ENCODE data around the gene C10orf67.

The C10orf67 gene

GRCh38 chr10:23341004-23341403 is 3.6 kb downstream of the C10orf67 start:
- no peaks in the 10 kb centered on the region for H3K9me3 ChIP-seq (ENCODE audit: control insufficient read depth in 2 of 2, low read length in 2 of 2)
- H3K27me3 ChIP-seq (ENCODE audit: control insufficient read depth in 1 of 2, insufficient read depth in 2 of 2, low read length in 2 of 2): peaks cover 7 to 8% of the 10 kb centered on the region in 2 donors
- no peak overlapping the region for H3K4me3 ChIP-seq (ENCODE audit: low read length in 2 of 2)
- H3K27ac ChIP-seq (ENCODE audit: low read length): no peak overlapping the region
- H3K9ac ChIP-seq (ENCODE audit: low read length in 2 of 2): no peak overlapping the region
- H3K36me3 ChIP-seq (ENCODE audit: control insufficient read depth in 2 of 2, insufficient read depth in 2 of 2, low read length in 2 of 2): no peaks in the 10 kb centered on the region
- peaks cover 7% of the 10 kb centered on the region for H3K4me1 ChIP-seq (ENCODE audit: control insufficient read depth, insufficient read depth, low read length)

GRCh38 chr10:23340354-23340753 is 4.2 kb downstream of the C10orf67 start:
- Histone ChIP-seq H3K9ac (ENCODE audit: low read length in 2 of 2) (no peak overlapping the region), H3K4me1 (ENCODE audit: control insufficient read depth, insufficient read depth, low read length) (peaks cover 7% of the 10 kb centered on the region), H3K4me3 (ENCODE audit: low read length in 2 of 2) (no peak overlapping the region), H3K27ac (ENCODE audit: low read length) (no peak overlapping the region), H3K27me3 (ENCODE audit: control insufficient read depth in 1 of 2, insufficient read depth in 2 of 2, low read length in 2 of 2) (peaks cover 7 to 8% of the 10 kb centered on the region in 2 donors), H3K9me3 (ENCODE audit: control insufficient read depth in 2 of 2, low read length in 2 of 2) (no peaks in the 10 kb centered on the region), H3K36me3 (ENCODE audit: control insufficient read depth in 2 of 2, insufficient read depth in 2 of 2, low read length in 2 of 2) (no peaks in the 10 kb centered on the region)

GRCh38 chr10:23338886-23339285 is 5.7 kb downstream of the C10orf67 start:
- Histone ChIP-seq H3K9ac (ENCODE audit: low read length in 2 of 2) (no peak overlapping the region), H3K4me1 (ENCODE audit: control insufficient read depth, insufficient read depth, low read length) (no peaks in the 10 kb centered on the region), H3K27ac (ENCODE audit: low read length) (no peak overlapping the region), H3K9me3 (ENCODE audit: control insufficient read depth in 2 of 2, low read length in 2 of 2) (no peaks in the 10 kb centered on the region), H3K4me3 (ENCODE audit: low read length in 2 of 2) (no peak overlapping the region), H3K36me3 (ENCODE audit: control insufficient read depth in 2 of 2, insufficient read depth in 2 of 2, low read length in 2 of 2) (no peaks in the 10 kb centered on the region), H3K27me3 (ENCODE audit: control insufficient read depth in 1 of 2, insufficient read depth in 2 of 2, low read length in 2 of 2) (peaks cover 0 to 3% of the 10 kb centered on the region in 2 donors)

GRCh38 chr10:23338155-23338828 is 6.3 kb downstream of the C10orf67 start:
- Histone ChIP-seq H3K4me3 (ENCODE audit: low read length in 2 of 2) (no peak overlapping the region), H3K27me3 (ENCODE audit: control insufficient read depth in 1 of 2, insufficient read depth in 2 of 2, low read length in 2 of 2) (peaks cover 0 to 2% of the 10 kb centered on the region in 2 donors), H3K9me3 (ENCODE audit: control insufficient read depth in 2 of 2, low read length in 2 of 2) (no peaks in the 10 kb centered on the region), H3K36me3 (ENCODE audit: control insufficient read depth in 2 of 2, insufficient read depth in 2 of 2, low read length in 2 of 2) (no peaks in the 10 kb centered on the region), H3K9ac (ENCODE audit: low read length in 2 of 2) (no peak overlapping the region), H3K4me1 (ENCODE audit: control insufficient read depth, insufficient read depth, low read length) (no peaks in the 10 kb centered on the region), H3K27ac (ENCODE audit: low read length) (no peak overlapping the region)

- H3K9me3 ChIP-seq (ENCODE audit: control insufficient read depth in 2 of 2, low read length in 2 of 2): no peaks in the 10 kb centered on the region
- H3K4me1 ChIP-seq (ENCODE audit: control insufficient read depth, insufficient read depth, low read length): no peaks in the 10 kb centered on the region
- H3K27me3 ChIP-seq (ENCODE audit: control insufficient read depth in 1 of 2, insufficient read depth in 2 of 2, low read length in 2 of 2): peaks cover 0 to 2% of the 10 kb centered on the region in 2 donors
- no peak overlapping the region for H3K27ac ChIP-seq (ENCODE audit: low read length)
- no peak overlapping the region for H3K4me3 ChIP-seq (ENCODE audit: low read length in 2 of 2)
- H3K9ac ChIP-seq (ENCODE audit: low read length in 2 of 2): no peak overlapping the region
- no peaks in the 10 kb centered on the region for H3K36me3 ChIP-seq (ENCODE audit: control insufficient read depth in 2 of 2, insufficient read depth in 2 of 2, low read length in 2 of 2)
Measured at GRCh38 chr10:23337616-23338015, 7.0 kb downstream of the C10orf67 start.

GRCh38 chr10:23331567-23332301 is 12.9 kb downstream of the C10orf67 start:
- H3K9me3 ChIP-seq (ENCODE audit: control insufficient read depth in 2 of 2, low read length in 2 of 2): peaks cover 0 to 2% of the 10 kb centered on the region in 2 donors
- H3K4me3 ChIP-seq (ENCODE audit: low read length in 2 of 2): no peak overlapping the region
- H3K27ac ChIP-seq (ENCODE audit: low read length): no peak overlapping the region
- H3K9ac ChIP-seq (ENCODE audit: low read length in 2 of 2): no peak overlapping the region
- no peaks in the 10 kb centered on the region for H3K4me1 ChIP-seq (ENCODE audit: control insufficient read depth, insufficient read depth, low read length)
- no peaks in the 10 kb centered on the region for H3K36me3 ChIP-seq (ENCODE audit: control insufficient read depth in 2 of 2, insufficient read depth in 2 of 2, low read length in 2 of 2)
- H3K27me3 ChIP-seq (ENCODE audit: control insufficient read depth in 1 of 2, insufficient read depth in 2 of 2, low read length in 2 of 2): no peaks in the 10 kb centered on the region

- Histone ChIP-seq H3K4me3 (ENCODE audit: low read length in 2 of 2) (no peak overlapping the region), H3K9ac (ENCODE audit: low read length in 2 of 2) (no peak overlapping the region), H3K27ac (ENCODE audit: low read length) (no peak overlapping the region), H3K4me1 (ENCODE audit: control insufficient read depth, insufficient read depth, low read length) (no peaks in the 10 kb centered on the region), H3K36me3 (ENCODE audit: control insufficient read depth in 2 of 2, insufficient read depth in 2 of 2, low read length in 2 of 2) (no peaks in the 10 kb centered on the region), H3K9me3 (ENCODE audit: control insufficient read depth in 2 of 2, low read length in 2 of 2) (peaks cover 0 to 2% of the 10 kb centered on the region in 2 donors), H3K27me3 (ENCODE audit: control insufficient read depth in 1 of 2, insufficient read depth in 2 of 2, low read length in 2 of 2) (no peaks in the 10 kb centered on the region)
Measured at GRCh38 chr10:23330948-23331347, 13.6 kb downstream of the C10orf67 start.

- Histone ChIP-seq H3K36me3 (ENCODE audit: control insufficient read depth in 2 of 2, insufficient read depth in 2 of 2, low read length in 2 of 2) (no peaks in the 10 kb centered on the region), H3K27ac (ENCODE audit: low read length) (no peak overlapping the region), H3K4me3 (ENCODE audit: low read length in 2 of 2) (no peak overlapping the region), H3K27me3 (ENCODE audit: control insufficient read depth in 1 of 2, insufficient read depth in 2 of 2, low read length in 2 of 2) (peaks cover 0 to 3% of the 10 kb centered on the region in 2 donors), H3K9me3 (ENCODE audit: control insufficient read depth in 2 of 2, low read length in 2 of 2) (peaks cover 0 to 2% of the 10 kb centered on the region in 2 donors), H3K4me1 (ENCODE audit: control insufficient read depth, insufficient read depth, low read length) (no peaks in the 10 kb centered on the region), H3K9ac (ENCODE audit: low read length in 2 of 2) (no peak overlapping the region)
Measured at GRCh38 chr10:23326544-23327307, 17.9 kb downstream of the C10orf67 start.

GRCh38 chr10:23325132-23325531 is 19.5 kb downstream of the C10orf67 start:
- Histone ChIP-seq H3K9ac (ENCODE audit: low read length in 2 of 2) (no peak overlapping the region), H3K4me3 (ENCODE audit: low read length in 2 of 2) (no peak overlapping the region), H3K4me1 (ENCODE audit: control insufficient read depth, insufficient read depth, low read length) (no peaks in the 10 kb centered on the region), H3K27ac (ENCODE audit: low read length) (no peak overlapping the region), H3K9me3 (ENCODE audit: control insufficient read depth in 2 of 2, low read length in 2 of 2) (peaks cover 0 to 2% of the 10 kb centered on the region in 2 donors), H3K36me3 (ENCODE audit: control insufficient read depth in 2 of 2, insufficient read depth in 2 of 2, low read length in 2 of 2) (no peaks in the 10 kb centered on the region), H3K27me3 (ENCODE audit: control insufficient read depth in 1 of 2, insufficient read depth in 2 of 2, low read length in 2 of 2) (peaks cover 0 to 3% of the 10 kb centered on the region in 2 donors)

- no peaks in the 10 kb centered on the region for H3K36me3 ChIP-seq (ENCODE audit: control insufficient read depth in 2 of 2, insufficient read depth in 2 of 2, low read length in 2 of 2)
- no peaks in the 10 kb centered on the region for H3K9me3 ChIP-seq (ENCODE audit: control insufficient read depth in 2 of 2, low read length in 2 of 2)
- H3K4me3 ChIP-seq (ENCODE audit: low read length in 2 of 2): no peak overlapping the region
- no peak overlapping the region for H3K27ac ChIP-seq (ENCODE audit: low read length)
- no peak overlapping the region for H3K9ac ChIP-seq (ENCODE audit: low read length in 2 of 2)
- H3K27me3 ChIP-seq (ENCODE audit: control insufficient read depth in 1 of 2, insufficient read depth in 2 of 2, low read length in 2 of 2): peaks cover 0 to 3% of the 10 kb centered on the region in 2 donors
- H3K4me1 ChIP-seq (ENCODE audit: control insufficient read depth, insufficient read depth, low read length): no peaks in the 10 kb centered on the region
Measured at GRCh38 chr10:23324351-23324750, 20.2 kb downstream of the C10orf67 start.
